Measurements from ENCODE around the gene TEX2. TPM values are rescaled to one million over a fixed set of nuclear protein-coding genes. Genes with fewer than 3 reads are reported as not detected.

The TEX2 gene
- polyA plus RNA-seq, 1 of the 3 experiments (the other 2 are of a cell fraction): 24.0 TPM

- Histone ChIP-seq H3K36me3 (replicated peaks in 1 of 2; ENCODE audit: control insufficient read depth in 1 of 2, insufficient read depth in 2 of 2, low read length in 1 of 2) (peaks cover 17 to 59% of the 10 kb centered on the region in 2 experiments), H3K4me1 (ENCODE audit: control insufficient read depth in 1 of 2, insufficient read depth in 2 of 2, low read depth in 1 of 2, low read length in 1 of 2) (peaks cover 0 to 34% of the 10 kb centered on the region in 2 experiments; a peak in 1 of 4 replicates), H3K4me2 (no peak overlapping the region), H3K9ac (no peak overlapping the region), H3K9me2 (no peaks in the 10 kb centered on the region), H3K79me2 (ENCODE audit: insufficient read depth) (no peaks in the 10 kb centered on the region), H2AFZ (ENCODE audit: low read depth) (no peak overlapping the region), H3K27ac (ENCODE audit: low read depth in 2 of 2, low read length in 1 of 2) (peak overlapping the region in 1 of 2 experiments; percentile 88; a peak in 2 of 4 replicates), H3K9me3 (no peaks in the 10 kb centered on the region), H3F3A (replicated peaks; ENCODE audit: insufficient read depth) (peaks cover 6% of the 10 kb centered on the region), H3K4me3 (ENCODE audit: low read depth in 2 of 2, low read length in 1 of 2) (no peak overlapping the region), H4K20me1 (ENCODE audit: insufficient read depth) (no peaks in the 10 kb centered on the region), H3K27me3 (ENCODE audit: insufficient read depth) (no peaks in the 10 kb centered on the region)
- ChIA-PET POLR2A (interaction anchor here (4.5 to 6.2 kb wide), 2 partner anchors 13 to 19 kb away, joined by 26 read pairs; no protein-coding TSS in a partner anchor), CTCF (interaction anchor here (0.9 to 2.5 kb wide), 9 partner anchors 11 to 255 kb away, joined by 3 to 8 read pairs (median 4); no protein-coding TSS in a partner anchor)
- TF ChIP-seq YY1 (IDR thresholded peaks at IDR 0.05; ENCODE audit: low read depth) (no peak), NRF1 (IDR thresholded peaks at IDR 0.05; ENCODE audit: low read depth, low read length) (no peak), IRF3 (IDR thresholded peaks at IDR 0.05; ENCODE audit: low read depth, low read length) (no peak), MXI1 (IDR thresholded peaks at IDR 0.05; ENCODE audit: low read depth, low read length) (no peak), TCF12 (IDR thresholded peaks at IDR 0.05) (no peak), NFIC (IDR thresholded peaks at IDR 0.05; ENCODE audit: borderline replicate concordance) (no peak), ELF1 (IDR thresholded peaks at IDR 0.05) (no peak), GABPA (IDR thresholded peaks at IDR 0.05; ENCODE audit: low read depth) (no peak)
- WGBS (ENCODE audit: low lambda C conversion rate): 77% methylated on average over 4 of the region's 4 CpGs
- no peak for DNase-seq
Measured at GRCh38 chr17:64165347-64165746, 97.7 kb downstream of the TEX2 start.

- POLR2A ChIA-PET: interaction anchor here (4.5 to 6.2 kb wide), 2 partner anchors 13 to 19 kb away, joined by 26 read pairs; no protein-coding TSS in a partner anchor
- Histone ChIP-seq H3K27me3 (ENCODE audit: insufficient read depth) (no peaks in the 10 kb centered on the region), H3K79me2 (ENCODE audit: insufficient read depth) (no peaks in the 10 kb centered on the region), H3K9me2 (no peaks in the 10 kb centered on the region), H3K9me3 (no peaks in the 10 kb centered on the region), H3K4me3 (ENCODE audit: low read depth in 2 of 2, low read length in 1 of 2) (no peak overlapping the region), H4K20me1 (ENCODE audit: insufficient read depth) (no peaks in the 10 kb centered on the region), H3K36me3 (replicated peaks in 1 of 2; ENCODE audit: control insufficient read depth in 1 of 2, insufficient read depth in 2 of 2, low read length in 1 of 2) (peaks cover 16 to 59% of the 10 kb centered on the region in 2 experiments), H3K9ac (no peak overlapping the region), H3K4me1 (ENCODE audit: control insufficient read depth in 1 of 2, insufficient read depth in 2 of 2, low read depth in 1 of 2, low read length in 1 of 2) (peaks cover 0 to 38% of the 10 kb centered on the region in 2 experiments; a peak in 2 of 4 replicates), H3K27ac (ENCODE audit: low read depth in 2 of 2, low read length in 1 of 2) (peak overlapping the region in 1 of 2 experiments; percentile 88; a peak in 2 of 4 replicates), H3F3A (replicated peaks; ENCODE audit: insufficient read depth) (peaks cover 2% of the 10 kb centered on the region), H3K4me2 (no peak overlapping the region), H2AFZ (ENCODE audit: low read depth) (no peak overlapping the region)
- CTCF ChIA-PET: interaction anchor here (0.9 to 2.2 kb wide), 10 partner anchors 12 to 256 kb away, joined by 3 to 8 read pairs (median 5); no protein-coding TSS in a partner anchor
- 89% methylated on average over 6 of the region's 6 CpGs for WGBS (ENCODE audit: low lambda C conversion rate)
- DNase-seq: peak; percentile 46
- TF ChIP-seq RCOR1 (IDR thresholded peaks at IDR 0.05; ENCODE audit: low read length) (0 out of 2 replicates have a peak, but pooled peaks have one; percentile 28), GATA2 (CRISPR knock-in tag; IDR thresholded peaks at IDR 0.05) (0 out of 2 replicates have a peak, but pooled peaks have one; percentile 25), POLR2AphosphoS5 (IDR thresholded peaks at IDR 0.05; ENCODE audit: low read depth, low read length) (no peak), MXI1 (IDR thresholded peaks at IDR 0.05; ENCODE audit: low read depth, low read length) (peak; percentile 29; the same call in 1 of the 2 replicates)
Measured at GRCh38 chr17:64164596-64165285, 98.3 kb downstream of the TEX2 start.
